Putamen (tissue), 1 donor: ENCODE measurements around the gene SOD3.

ENCODE experiments used
- DNase-seq: peaks from one replicate; pipeline ENCODE4 v3.0.0-alpha.2; 2016; ENCODE audit warnings: low spot score

The SOD3 gene

GRCh38 chr4:24842356-24842755, 47.0 kb downstream of the SOD3 start:
- no peak for DNase-seq

GRCh38 chr4:24843096-24843495, 47.7 kb downstream of the SOD3 start:
- no peak for DNase-seq

DNA sequence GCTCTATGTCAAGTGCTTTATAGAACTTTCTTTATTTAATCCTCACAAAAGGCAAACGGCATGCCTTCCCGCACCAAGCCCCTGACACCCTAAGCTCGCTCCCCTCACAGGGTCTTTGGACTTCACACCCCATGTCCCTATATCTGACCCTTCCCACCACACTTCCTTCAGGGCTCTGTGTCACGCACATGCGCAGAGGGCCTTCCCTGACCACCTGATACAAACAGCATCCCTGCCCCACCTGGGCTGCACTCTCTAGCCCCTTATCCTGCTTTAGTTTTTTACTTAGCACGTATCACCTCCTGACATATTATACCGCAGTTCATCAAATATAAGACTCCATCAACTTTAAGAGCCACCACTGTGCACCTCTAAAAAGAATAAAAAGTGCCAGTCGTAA, 49.8 kb downstream of the SOD3 start:
- DNase-seq = no peak

- no peak for DNase-seq
Measured at GRCh38 chr4:24845902-24846301, 50.5 kb downstream of the SOD3 start.

DNA sequence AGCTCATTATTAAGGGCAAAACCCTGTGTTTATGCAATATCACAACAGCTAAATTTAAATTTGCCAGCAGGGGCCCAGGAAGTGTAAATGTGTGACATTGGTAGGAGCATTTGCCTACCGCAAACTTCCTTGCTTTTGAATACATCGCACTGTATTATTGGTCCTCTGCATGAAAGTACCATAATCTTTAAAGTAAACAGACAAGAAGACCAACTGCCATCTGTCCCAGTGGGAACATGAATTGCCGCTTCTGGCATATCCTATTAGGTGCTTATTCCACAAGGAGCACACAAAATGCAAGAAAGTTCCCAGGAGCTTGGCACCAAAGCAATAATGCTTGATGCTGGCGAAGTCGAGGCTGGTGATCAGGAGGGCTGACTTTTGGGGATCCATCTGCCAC, 51.3 kb downstream of the SOD3 start:
- DNase-seq = no peak

DNA sequence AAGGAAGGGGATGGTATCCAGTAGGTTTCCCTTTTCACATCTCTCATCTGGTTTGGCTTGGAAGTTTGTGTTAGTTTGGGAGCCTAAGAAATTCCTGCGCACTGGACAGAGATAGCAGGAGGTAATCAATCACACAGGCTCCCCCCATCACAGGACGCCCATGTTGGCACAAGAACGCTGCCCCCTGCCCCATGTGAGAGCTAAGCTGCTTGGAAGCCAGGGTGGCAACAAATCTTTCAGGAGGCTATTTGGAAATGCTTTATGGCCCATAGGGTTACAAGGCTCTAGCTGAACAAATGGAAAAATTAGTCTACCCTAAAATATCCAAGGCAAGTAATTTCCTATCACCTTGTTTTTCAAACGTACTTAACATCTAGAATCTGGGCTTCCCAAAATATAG, 54.0 kb downstream of the SOD3 start:
- no peak for DNase-seq

DNA sequence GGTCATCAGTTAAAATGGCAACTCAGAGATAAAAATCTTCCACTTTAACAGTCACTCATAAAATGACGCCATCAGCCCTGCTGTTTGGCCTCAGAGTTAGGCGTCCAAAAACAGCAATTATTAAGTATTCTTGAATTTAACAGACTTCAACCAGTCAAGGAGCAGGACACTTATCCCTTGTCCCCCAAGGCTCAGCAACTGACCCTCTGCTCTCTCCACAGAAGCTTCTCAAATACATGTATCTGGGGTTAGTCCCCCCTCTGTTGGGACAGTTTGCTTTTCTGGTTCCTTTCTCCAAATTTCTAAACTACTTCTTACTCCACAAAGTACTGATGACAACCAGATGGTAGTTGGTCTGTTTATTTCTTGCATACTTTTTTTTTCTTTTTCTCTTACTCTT, 54.4 kb downstream of the SOD3 start:
- no peak for DNase-seq
